HG03460 (cell line): ENCODE data around the gene STK40.

ENCODE experiments used
- ATAC-seq: cut with Tn5 transposase; IDR thresholded peaks from one replicate; pipeline ENCODE4 v1.9.1; 2021; ENCODE audit not compliant: unreplicated experiment

Gene STK40

GRCh38 chr1:36377791-36378492 lies 7.8 kb downstream of the STK40 start:
- ATAC-seq, result no peak

DNA sequence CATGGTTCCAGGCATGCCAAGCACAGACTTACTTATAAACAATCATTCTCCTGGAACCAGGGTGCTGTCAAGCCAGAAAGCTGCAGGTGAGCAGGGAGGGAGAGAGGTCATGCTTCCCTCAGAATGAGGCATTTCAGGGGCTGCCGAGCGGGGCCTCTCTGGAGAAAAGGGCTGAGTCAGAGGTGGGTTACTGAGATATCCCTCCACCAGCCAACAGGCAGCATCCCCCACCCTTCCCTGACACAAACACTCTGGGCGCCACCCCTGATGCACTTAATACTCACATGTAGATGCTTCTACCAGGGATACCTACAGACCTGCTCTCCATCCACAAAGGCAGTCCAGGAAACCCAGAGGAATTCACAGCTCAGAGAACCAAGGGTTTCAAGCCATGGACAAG lies 13.1 kb downstream of the STK40 start:
- no peak for ATAC-seq

GRCh38 chr1:36369061-36369861 lies 16.5 kb downstream of the STK40 start:
- ATAC-seq, result no peak

DNA sequence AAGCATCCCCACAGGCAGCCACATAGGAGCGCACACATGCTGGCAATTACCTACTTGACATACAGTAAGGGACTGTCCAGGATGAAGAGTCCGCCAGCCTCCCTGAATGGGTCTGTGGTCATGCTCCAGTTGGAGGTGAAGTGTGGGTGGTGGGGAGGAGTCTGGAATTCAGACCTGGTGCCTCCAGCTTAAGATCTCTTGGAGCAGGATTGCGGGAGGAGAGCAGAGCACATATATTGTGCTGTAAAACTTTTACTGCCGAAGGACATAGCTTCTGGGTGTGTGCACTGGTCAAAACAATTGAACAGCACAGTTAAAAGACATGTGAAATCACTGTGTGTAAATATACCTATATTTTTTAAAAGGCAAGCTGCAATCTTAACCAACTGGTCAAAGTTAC lies 17.9 kb downstream of the STK40 start:
- ATAC-seq, result no peak

DNA sequence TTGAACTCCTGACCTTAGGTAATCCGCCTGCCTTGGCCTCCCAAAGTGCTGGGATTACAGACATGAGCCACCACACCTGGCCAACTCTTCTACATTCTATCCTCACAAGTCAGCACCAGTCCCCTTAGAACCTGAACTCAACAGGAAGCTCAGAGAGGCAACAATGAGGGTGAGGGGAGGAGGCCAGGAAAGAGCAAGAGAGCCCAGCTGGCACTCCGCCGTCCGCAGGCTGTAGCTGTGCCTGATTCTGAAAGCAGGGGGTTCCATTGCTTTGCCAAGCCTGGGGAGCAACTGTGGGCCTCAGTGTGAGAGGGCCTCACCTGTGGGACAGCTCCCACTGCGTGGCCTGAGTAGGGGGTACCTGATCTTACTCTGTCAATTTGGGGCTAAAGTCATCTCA lies 18.7 kb downstream of the STK40 start:
- no peak for ATAC-seq

- ATAC-seq, result no peak
These were observed 19.5 kb downstream of the STK40 start for GRCh38 chr1:36366091-36366661.

GRCh38 chr1:36365381-36365780 lies 20.3 kb downstream of the STK40 start:
- ATAC-seq, result no peak

- no peak for ATAC-seq
These were observed 25.7 kb downstream of the STK40 start for GRCh38 chr1:36359911-36360550.

DNA sequence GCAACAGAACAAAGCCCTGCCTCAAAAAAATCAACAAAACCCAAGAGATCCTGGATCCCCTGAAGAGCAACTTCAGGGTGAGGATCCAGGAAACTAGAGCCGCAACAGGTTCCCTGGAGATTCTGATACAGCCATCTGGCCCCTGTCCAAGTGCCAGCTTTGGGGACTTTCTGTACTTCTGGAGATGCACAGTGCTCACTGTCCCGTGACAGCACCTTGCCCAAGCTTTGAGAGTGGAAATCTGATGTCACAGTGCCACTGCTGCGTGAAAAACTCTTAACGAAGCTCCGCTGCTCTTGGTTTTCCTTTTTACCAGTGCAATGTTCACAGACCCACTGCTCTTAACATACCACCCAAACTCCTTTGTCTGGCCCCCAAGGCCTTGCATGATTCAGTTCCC lies 26.3 kb downstream of the STK40 start:
- ATAC-seq, result no peak

- no peak for ATAC-seq
These were observed 27.1 kb downstream of the STK40 start for GRCh38 chr1:36358514-36359084.

GRCh38 chr1:36355811-36356210 lies 29.9 kb downstream of the STK40 start:
- ATAC-seq, result no peak

- ATAC-seq, result no peak
These were observed 31.2 kb downstream of the STK40 start for GRCh38 chr1:36354486-36354885.

DNA sequence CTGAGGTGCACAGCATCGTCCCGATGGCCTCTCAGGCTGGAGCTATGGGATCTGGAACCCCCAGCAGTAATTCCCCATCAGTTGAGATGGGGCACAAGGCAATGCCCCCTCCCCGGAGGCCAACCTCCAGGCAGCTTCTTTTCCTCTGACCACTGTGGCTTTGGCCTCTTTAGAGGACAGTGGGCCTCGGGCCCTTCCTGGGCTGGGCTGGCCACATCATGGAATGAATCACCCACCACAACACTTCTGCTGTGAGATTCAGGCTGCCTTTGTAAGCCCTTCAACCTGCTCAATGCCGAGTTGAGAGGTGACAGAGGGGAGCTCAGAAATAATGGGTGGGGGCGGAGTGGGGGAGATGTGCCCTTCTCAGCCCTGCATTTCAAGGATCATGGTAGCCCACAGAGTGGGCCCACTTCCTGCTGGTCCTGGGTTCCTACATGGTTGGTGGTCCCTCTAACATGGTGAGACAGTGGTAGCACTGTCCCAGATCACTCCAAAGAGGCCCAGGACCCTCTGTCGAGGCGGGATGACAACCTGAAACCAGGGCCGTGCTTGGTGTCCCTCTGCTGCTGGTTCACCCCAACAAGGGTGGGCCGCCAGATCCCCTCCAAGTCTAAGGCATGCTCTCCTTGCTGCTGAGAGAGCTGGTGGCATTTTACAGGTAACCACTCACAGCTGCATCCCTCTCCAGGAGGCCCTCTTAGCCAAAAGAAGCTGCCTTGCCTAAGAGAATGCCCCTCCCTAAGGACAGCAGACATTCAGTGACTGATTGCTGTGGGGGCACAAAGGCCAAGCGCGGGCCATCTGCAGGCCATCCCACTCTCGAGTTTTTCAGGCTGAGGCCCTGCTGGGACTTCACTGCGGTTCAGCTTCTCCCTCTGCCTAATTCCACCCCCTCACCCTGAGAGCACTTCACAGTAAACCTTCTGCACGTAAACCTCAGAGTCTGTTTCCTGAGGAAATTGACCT lies 32.5 kb downstream of the STK40 start:
- no peak for ATAC-seq

GRCh38 chr1:36352125-36352909 lies 33.4 kb downstream of the STK40 start:
- no peak for ATAC-seq

- ATAC-seq, result no peak
These were observed 34.3 kb downstream of the STK40 start for GRCh38 chr1:36351227-36351977.

DNA sequence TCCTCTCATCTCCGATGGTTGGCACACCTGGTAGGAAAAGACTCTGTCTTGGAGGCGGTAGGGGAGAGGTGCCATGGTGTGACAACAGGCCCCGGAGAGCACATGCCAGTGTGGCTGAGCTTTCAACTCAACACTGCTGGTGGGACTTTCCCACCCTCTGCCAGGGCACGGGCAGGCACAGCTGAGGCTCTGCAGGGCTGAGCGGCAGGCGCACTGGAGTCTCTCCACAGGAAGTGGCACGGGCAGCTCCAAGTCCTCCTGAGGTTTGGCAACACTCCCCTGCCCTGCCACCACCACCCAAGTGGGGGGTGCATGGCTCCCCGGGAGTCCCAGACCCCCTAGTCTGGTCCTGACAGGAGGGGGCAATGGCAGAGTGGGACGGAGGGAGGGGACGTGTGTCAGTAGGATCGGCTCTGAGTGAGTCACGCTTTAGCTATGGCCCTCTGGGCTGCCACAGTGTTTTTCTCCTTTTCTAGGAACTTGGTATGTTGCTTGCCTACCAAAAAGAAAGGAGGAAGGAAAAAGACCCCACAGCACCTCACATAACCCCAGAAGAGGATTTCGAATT lies 35.0 kb downstream of the STK40 start:
- ATAC-seq, result no peak

- no peak for ATAC-seq
These were observed 35.9 kb downstream of the STK40 start for GRCh38 chr1:36349839-36350238.

GRCh38 chr1:36349241-36349671 lies 36.5 kb downstream of the STK40 start:
- ATAC-seq, result peak; percentile 75
